Sigmoid colon (tissue), 4 donors: ENCODE measurements around the gene UTP11.

Experiments used
- EP300 ChIP-seq, 4 donors: sonication (generic); formaldehyde crosslinking; IDR thresholded peaks; one replicate each; pipeline ENCODE4 v1.6.1; 2017; ENCODE audit warnings: antibody characterized with exemption in 4 of 4
- POLR2A ChIP-seq, 2 donors: fragments of 450-650 bp; IDR thresholded peaks; one replicate each; pipeline ENCODE4 v1.6.1; 2016; ENCODE audit warnings: antibody characterized with exemption in 2 of 2, mild to moderate bottlenecking in 2 of 2, moderate library complexity in 2 of 2
- TF ChIP-seq, protein P1 (sequence below), 4 experiments: fragments of 450-650 bp in 3 of 4; fragments of 200-600 bp in 1 of 4; IDR thresholded peaks; one replicate each; pipeline ENCODE4 v1.5.1; 2016 to 2019; ENCODE audit warnings: antibody characterized with exemption in 4 of 4, mild to moderate bottlenecking in 3 of 4, moderate library complexity in 2 of 4

DNA sequence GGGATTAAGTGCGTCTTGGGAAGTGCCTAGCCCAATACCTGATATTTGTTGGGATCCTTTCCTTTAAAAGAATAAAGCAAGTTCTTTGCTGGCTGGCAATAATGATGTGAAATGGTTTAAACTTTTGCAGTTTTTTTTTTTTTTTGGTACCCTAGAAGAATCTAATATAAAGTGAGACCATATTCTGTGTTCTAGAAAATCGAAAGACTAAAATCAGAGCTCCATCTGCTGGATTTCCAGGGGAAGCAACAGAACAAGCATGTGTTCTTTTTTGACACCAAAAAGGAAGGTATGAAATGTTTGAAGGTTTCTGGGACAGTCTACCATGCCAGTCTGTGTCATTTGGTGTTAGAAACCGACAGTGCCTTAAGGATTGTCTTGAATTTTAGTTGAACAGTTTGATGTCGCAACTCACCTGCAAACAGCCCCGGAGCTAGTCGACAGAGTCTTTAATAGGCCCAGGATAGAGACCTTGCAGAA is 6.4 kb downstream of the UTP11 start:
- TF ChIP-seq EP300 (IDR thresholded peaks at IDR 0.05): no peak
- TF ChIP-seq, protein P1, sequence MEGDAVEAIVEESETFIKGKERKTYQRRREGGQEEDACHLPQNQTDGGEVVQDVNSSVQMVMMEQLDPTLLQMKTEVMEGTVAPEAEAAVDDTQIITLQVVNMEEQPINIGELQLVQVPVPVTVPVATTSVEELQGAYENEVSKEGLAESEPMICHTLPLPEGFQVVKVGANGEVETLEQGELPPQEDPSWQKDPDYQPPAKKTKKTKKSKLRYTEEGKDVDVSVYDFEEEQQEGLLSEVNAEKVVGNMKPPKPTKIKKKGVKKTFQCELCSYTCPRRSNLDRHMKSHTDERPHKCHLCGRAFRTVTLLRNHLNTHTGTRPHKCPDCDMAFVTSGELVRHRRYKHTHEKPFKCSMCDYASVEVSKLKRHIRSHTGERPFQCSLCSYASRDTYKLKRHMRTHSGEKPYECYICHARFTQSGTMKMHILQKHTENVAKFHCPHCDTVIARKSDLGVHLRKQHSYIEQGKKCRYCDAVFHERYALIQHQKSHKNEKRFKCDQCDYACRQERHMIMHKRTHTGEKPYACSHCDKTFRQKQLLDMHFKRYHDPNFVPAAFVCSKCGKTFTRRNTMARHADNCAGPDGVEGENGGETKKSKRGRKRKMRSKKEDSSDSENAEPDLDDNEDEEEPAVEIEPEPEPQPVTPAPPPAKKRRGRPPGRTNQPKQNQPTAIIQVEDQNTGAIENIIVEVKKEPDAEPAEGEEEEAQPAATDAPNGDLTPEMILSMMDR (IDR thresholded peaks at IDR 0.05): peak; percentile 15 to 57 (median 31)
- TF ChIP-seq POLR2A (IDR thresholded peaks at IDR 0.05): no peak
